Urothelium cell line (cell line): ENCODE data around the gene MNAT1.
A peak's percentile ranks its signal among the peaks of the same experiment; 100 is the strongest.

ENCODE experiments used
- DNase-seq: peaks from one replicate; pipeline ENCODE4 v3.0.0; 2011; ENCODE audit warnings: low spot score, mixed read lengths
- FAIRE-seq: peaks from 2 replicates; lab custom pipeline; 2011; peaks lifted over from hg19 to GRCh38; lab: Jason Lieb, UNC

The MNAT1 gene

GRCh38 chr14:60956632-60957031 is 222.1 kb downstream of the MNAT1 start:
- no peak for DNase-seq

GRCh38 chr14:60958146-60958545 is 223.6 kb downstream of the MNAT1 start:
- FAIRE-seq (no peak), DNase-seq (no peak)

More at GRCh38 chr14:60956632-60957031, 222.1 kb downstream of the MNAT1 start:
- FAIRE-seq = peak; percentile 74

GRCh38 chr14:60963761-60964160 is 229.2 kb downstream of the MNAT1 start:
- FAIRE-seq (no peak), DNase-seq (no peak)

GRCh38 chr14:60964904-60965303 is 230.3 kb downstream of the MNAT1 start:
- FAIRE-seq (no peak), DNase-seq (no peak)

GRCh38 chr14:60965402-60965801 is 230.8 kb downstream of the MNAT1 start:
- FAIRE-seq = peak; percentile 90
- DNase-seq = no peak

- DNase-seq = no peak
- no peak for FAIRE-seq
Observed at GRCh38 chr14:60968099-60968498, 233.5 kb downstream of the MNAT1 start.

- FAIRE-seq = no peak
- no peak for DNase-seq
Observed at GRCh38 chr14:60968671-60969070, 234.1 kb downstream of the MNAT1 start.

- FAIRE-seq = peak; percentile 71
- no peak for DNase-seq
Observed at GRCh38 chr14:60970146-60970545, 235.6 kb downstream of the MNAT1 start.

- FAIRE-seq = no peak
Observed at GRCh38 chr14:60971271-60971670, 236.7 kb downstream of the MNAT1 start.

GRCh38 chr14:60972295-60972694 is 237.7 kb downstream of the MNAT1 start:
- FAIRE-seq (no peak), DNase-seq (no peak)

More at GRCh38 chr14:60971271-60971670, 236.7 kb downstream of the MNAT1 start:
- DNase-seq = no peak

GRCh38 chr14:60973070-60973469 is 238.5 kb downstream of the MNAT1 start:
- FAIRE-seq (peak; percentile 89), DNase-seq (no peak)

- peak; percentile 89 for FAIRE-seq
Observed at GRCh38 chr14:60974090-60974651, 239.6 kb downstream of the MNAT1 start.

GRCh38 chr14:60975551-60975950 is 241.0 kb downstream of the MNAT1 start:
- peak; percentile 86 for FAIRE-seq
- no peak for DNase-seq

More at GRCh38 chr14:60974090-60974651, 239.6 kb downstream of the MNAT1 start:
- DNase-seq = no peak

- FAIRE-seq (no peak), DNase-seq (no peak)
Observed at GRCh38 chr14:60977847-60978246, 243.3 kb downstream of the MNAT1 start.

GRCh38 chr14:60980811-60981632 is 246.5 kb downstream of the MNAT1 start, which contains the start of the genes SLC38A6 and TRMT5:
TSS of gene SLC38A6 (plus strand) at chr14:60981245. CDS start at chr14:60981278, 33 bp downstream.
TSS of gene TRMT5 (minus strand) at chr14:60981079. CDS start at chr14:60980973, 106 bp downstream.
- peak; percentile 99 for FAIRE-seq
- peak; percentile 99 for DNase-seq

GRCh38 chr14:60981633-60982455 is 247.3 kb downstream of the MNAT1 start:
- FAIRE-seq (peak; percentile 48), DNase-seq (peak; percentile 44)

- DNase-seq (no peak), FAIRE-seq (no peak)
Observed at GRCh38 chr14:60984196-60984595, 249.6 kb downstream of the MNAT1 start.

- FAIRE-seq (no peak), DNase-seq (no peak)
Observed at GRCh38 chr14:60986500-60986899, 251.9 kb downstream of the MNAT1 start.

GRCh38 chr14:60989599-60989998 is 255.0 kb downstream of the MNAT1 start:
- DNase-seq = no peak
- FAIRE-seq = no peak

- no peak for DNase-seq
- FAIRE-seq = no peak
Observed at GRCh38 chr14:60998617-60999016, 264.1 kb downstream of the MNAT1 start.

GRCh38 chr14:60999536-60999935 is 265.0 kb downstream of the MNAT1 start:
- FAIRE-seq = peak; percentile 74
- DNase-seq = no peak
